Measurements from ENCODE around the gene BIK. TPM values are rescaled to one million over a fixed set of nuclear protein-coding genes. Genes with fewer than 3 reads are reported as not detected.

The BIK gene
- total and polyA plus RNA-seq, 12 donors: 0.28 to 0.88 (median 0.57) TPM; not detected in 5

GRCh38 chr22:43081968-43082367, 28.6 kb upstream of the BIK start:
- intact Hi-C loops (cut with DNase I): loop anchor here in 2 of 10 donors (10.0 kb wide), 2 partner anchors 63 to 217 kb away; partner anchors contain the start of gene MCAT (in 1 of the 2)
- 94 to 97% methylated on average over 4 of the region's 4 CpGs for WGBS, 2 donors

GRCh38 chr22:43085658-43086606, 24.6 kb upstream of the BIK start:
- Histone ChIP-seq H3K27ac (peak overlapping the region in 9 of 10 donors; percentile 5 to 76 (median 61)), H3K4me1 (peaks cover 0 to 31% (median 15%) of the 10 kb centered on the region in 9 donors), H3K36me3 (no peaks in the 10 kb centered on the region), H3K27me3 (no peaks in the 10 kb centered on the region), H3K9me3 (no peaks in the 10 kb centered on the region), H3K4me3 (no peak overlapping the region)
- 45 to 63% methylated on average over 19 of the region's 19 CpGs for WGBS, 2 donors
- intact Hi-C loops (cut with DNase I): loop anchor here in 3 of 10 donors (5.0 to 10.0 kb wide), 3 partner anchors 59 to 221 kb away; partner anchors contain the start of gene MCAT (in 1 of the 3)
- DNase-seq (peak; percentile 29 to 53), ATAC-seq (peak in 6 of 8 donors; percentile 10 to 32 (median 20))
- TF ChIP-seq CTCF (IDR thresholded peaks at IDR 0.05): no peak

More at GRCh38 chr22:43081968-43082367, 28.6 kb upstream of the BIK start:
- H3K36me3 ChIP-seq: no peaks in the 10 kb centered on the region
- H3K27ac ChIP-seq: no peak overlapping the region
- H3K27me3 ChIP-seq: no peaks in the 10 kb centered on the region
- H3K4me1 ChIP-seq: peaks cover 0 to 27% (median 4%) of the 10 kb centered on the region in 9 donors
- no peaks in the 10 kb centered on the region for H3K9me3 ChIP-seq
- ATAC-seq (no peak), DNase-seq (no peak)
- no peak for TF ChIP-seq CTCF (IDR thresholded peaks at IDR 0.05)
- H3K4me3 ChIP-seq: no peak overlapping the region

- ATAC-seq: no peak
- intact Hi-C loops (cut with DNase I): loop anchor here in 3 of 10 donors (5.0 to 10.0 kb wide), 3 partner anchors 56 to 224 kb away; partner anchors contain the start of gene MCAT (in 1 of the 3)
- WGBS, 2 donors: 56 to 61% methylated on average over 9 of the region's 9 CpGs
Measured at GRCh38 chr22:43088627-43088983, 21.9 kb upstream of the BIK start.

More at GRCh38 chr22:43088627-43088983, 21.9 kb upstream of the BIK start:
- Histone ChIP-seq H3K4me3 (peak overlapping the region; percentile 51 to 100 (median 80)), H3K9me3 (no peaks in the 10 kb centered on the region), H3K36me3 (no peaks in the 10 kb centered on the region), H3K4me1 (peaks cover 0 to 32% (median 15%) of the 10 kb centered on the region in 9 donors), H3K27ac (peak overlapping the region in 8 of 10 donors; percentile 40 to 83 (median 72)), H3K27me3 (no peaks in the 10 kb centered on the region)
- TF ChIP-seq CTCF (IDR thresholded peaks at IDR 0.05): no peak
- no peak for DNase-seq

Measured in heart right ventricle (tissue), 16 donors.